ENCODE results near the gene TOMM6.
"Not testable (repeated sequence)": the region's sequence is repeated elsewhere in the genome, so short reads cannot be mapped to it uniquely, and the experiment has no call there.

Gene TOMM6

DNA sequence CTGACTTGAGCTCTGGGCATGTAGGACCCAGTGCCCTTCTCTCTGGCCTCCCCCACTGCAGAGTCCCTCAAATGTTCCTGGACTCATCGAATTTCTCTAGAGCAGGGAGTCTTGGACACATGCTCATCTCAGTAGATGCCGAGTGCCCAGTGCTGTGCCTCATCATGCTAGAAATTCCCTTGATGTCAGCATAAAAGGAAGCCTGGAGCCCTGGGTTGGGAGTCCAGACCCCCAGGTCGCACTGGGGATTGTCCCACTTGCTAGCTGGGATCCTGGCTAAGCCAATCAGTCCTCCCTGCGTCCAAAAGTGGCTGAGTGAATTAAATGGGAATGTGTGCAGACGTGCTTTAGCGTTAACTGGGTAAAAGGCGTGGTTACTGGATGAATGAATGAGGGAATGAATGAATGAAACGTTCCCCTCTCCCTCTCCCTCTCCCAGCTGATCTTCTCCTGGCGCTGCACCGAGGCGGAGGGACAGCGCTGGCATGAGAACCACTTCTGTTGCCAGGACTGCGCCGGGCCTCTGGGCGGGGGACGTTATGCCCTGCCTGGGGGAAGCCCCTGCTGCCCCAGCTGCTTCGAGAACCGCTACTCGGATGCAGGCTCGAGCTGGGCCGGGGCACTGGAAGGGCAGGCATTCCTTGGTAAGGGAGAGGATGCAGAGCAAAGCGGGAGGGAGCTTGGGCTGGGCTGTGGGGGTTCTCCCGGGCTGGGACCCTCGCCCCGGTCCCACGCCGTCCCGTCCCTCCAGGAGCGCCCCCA, 1.6 kb upstream of the TOMM6 start:
- DNase-seq = peak; percentile 64

DNA sequence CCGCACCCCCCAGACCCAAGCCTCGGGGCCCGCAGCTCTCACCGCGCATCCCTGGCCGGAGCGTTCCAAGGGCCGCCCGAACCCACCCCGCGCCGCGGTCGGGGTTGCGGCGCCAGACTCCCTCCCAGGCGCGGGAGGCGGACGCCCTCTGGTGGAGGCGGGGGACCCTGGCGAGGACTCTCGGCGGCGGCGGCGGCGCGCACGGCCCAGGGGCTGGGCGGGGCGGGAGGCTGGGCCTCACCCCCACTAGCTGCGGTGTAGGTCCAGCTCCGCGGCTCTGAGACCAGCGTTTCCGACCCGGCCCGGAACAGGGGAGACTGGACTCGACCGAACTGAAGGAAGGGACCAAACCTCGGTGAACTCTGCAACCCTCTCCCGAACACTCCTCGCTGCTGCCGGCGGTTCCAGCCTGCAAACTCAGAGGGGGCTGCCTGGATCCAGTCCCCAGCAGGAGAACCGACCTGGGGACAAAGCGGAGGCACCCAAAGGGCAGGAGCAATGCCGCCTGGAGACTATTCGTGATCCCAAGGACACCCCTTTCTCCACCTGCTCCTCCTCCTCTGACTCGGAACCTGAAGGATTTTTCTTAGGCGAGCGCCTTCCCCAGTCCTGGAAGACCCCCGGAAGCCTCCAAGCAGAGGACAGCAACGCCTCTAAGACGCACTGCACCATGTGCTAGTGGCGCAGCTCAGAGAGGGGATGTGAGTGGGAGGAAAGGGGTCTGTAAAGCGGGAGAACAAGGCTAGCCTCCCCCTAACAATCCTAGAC, 859 bp upstream of the TOMM6 start:
- DNase-seq = peak; percentile 92

DNA sequence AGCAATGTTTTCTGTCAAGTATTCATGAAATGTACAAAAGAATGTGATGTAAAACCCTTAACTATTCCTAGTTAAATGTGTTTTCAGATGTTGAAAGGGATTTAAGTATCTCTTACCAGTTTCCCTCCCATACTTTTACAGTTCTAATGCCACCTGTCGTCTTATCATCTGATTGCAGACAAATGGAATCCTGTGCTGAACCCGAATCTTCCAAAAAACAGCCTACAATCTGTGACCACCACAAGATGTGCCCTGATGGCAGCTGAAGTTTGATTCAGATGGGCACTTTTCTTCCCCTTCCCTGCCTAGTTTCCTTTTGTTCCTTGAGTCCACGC, 1.9 kb downstream of the TOMM6 start:
- DNase-seq = no peak

DNA sequence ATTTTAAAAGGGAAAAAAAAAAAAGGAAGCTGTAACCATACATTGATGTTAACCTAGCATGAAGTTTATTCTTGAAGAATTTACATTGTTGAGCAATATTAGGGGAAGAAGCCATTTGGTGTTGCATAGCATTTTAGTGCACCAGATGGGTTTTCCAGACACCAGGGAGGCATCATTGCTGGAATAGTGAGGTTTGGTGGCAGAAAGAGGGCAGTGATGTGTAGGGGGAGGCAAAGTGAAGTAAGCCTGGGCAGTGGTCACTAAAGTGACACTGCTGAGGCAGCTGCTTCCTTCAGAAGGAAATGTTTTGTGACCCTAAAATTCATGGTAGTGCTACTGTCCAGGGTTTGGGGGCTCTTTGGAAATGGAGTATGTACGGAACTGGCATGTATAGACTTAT, 2.6 kb downstream of the TOMM6 start:
- no peak for DNase-seq

DNA sequence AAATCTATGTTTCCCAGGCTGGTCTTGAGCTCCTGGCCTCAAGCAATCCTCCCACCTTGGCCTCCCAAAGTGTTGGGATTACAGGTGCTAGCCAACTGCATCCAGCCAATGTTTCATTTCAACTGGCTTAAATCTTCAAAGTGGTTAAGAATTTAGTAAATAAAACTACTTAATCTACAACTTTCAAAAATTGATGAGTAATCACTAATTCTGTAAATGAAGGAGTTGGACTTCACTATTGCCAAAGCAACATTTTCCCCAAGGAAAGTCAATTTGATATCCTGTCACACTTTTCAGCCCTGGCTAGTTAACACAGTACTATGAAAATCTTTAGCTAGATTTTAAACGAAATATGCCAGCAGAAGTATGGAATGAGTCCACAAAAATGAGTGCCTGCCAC, 3.8 kb downstream of the TOMM6 start:
- DNase-seq = no peak

DNA sequence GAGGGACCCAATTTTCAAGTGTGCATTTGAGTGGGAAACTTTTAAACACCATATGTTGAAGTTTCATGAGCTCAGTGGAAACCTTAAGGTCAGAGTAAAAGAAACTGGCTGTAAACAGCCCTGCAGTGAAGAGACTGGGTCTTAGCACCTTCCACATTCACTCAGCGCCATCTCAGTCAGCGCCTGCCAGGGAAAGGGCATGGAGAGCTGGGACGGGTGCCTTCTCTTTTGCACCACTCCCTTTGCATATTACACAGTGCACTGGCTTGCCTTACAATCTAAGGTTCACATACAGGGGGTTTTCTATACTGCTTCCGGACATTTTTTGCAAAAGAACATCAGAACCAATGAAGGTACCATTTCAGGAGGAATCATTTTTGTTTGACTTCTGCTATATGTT, 4.5 kb downstream of the TOMM6 start:
- no peak for DNase-seq

DNA sequence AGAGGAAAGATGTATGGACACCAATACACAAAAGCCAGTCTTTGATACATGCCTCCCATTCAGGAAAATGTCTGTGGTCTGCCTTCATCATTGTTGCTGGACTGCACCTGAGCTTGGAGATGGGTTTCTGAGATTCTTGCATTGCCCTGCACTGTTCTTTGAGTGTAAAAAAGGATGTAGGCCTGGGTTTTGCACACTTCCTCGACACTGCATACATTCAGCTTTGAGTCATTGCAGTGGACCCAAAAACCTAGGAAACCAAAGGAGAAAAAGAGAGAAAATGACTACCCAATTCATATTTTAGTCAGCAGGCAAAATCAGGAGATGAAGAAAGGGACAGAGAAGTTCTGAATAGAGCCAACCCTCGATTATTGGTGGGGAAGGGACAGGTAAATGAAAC, 9.0 kb downstream of the TOMM6 start:
- DNase-seq = no peak

DNA sequence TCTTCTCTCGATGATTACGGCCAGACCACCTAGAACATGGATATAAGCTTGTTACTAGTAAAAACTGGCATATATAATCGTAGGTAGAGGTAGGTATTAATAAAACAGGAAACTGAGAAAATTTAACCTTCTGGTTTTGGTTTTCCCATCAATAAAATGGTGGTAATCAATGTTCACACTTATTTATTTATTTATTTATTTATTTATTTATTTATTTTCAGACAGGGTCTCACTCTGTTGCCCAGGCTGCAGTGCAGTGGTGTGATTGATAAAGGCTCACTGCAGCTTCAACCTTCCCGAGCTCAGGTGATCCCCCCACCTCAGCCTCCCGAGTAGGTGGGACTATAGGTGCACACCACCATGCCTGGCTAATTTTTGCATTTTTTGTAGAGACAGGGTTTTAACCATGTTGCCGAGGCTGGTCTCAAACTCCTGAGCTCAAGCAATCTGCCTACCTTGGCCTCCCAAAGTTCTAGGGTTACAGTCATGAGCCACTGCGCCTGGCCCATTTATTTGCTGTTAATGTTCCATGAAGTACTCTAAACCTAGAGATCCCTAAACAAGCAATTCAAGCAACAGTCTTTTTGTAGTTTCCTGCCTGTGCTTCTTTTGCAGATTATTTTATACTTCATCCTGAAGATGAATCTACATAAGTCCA, 11.5 kb downstream of the TOMM6 start:
- DNase-seq = no peak

DNA sequence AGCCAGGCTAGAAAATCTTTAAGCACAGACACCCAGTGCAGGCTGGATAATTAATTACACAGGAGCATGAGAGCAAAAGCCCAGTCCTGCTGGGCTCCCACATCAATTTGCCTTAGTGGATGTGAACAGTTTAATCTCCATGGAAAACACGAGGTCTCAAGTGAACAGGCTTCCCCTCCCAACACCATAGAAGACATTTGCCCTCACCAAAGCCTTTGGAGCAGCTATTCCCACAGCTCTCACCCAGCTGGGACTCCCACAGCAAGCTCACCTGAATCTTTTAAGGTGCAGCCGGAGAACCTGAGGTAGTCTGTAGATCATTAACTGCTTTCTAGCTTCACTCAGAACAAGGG, 12.0 kb downstream of the TOMM6 start:
- DNase-seq = no peak

DNA sequence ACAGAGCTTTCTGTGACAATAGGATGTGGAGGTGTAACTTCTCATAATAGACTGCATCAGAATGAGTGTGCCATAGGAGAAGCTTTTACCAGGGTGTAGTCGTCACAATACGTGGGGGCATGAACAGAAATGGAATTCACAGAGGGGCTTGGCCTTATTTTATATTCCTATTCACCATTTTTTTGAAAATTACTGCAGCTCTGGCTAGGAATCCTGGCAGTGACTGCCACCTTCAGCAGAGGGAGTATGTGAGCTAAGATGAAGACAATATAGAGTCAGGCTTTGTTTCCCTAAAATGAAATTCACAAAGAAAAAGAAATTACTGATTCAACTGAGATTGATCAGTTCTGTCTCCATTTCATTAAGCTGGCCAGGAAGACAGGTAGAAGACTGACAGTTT, 13.9 kb downstream of the TOMM6 start:
- DNase-seq = no peak

DNA sequence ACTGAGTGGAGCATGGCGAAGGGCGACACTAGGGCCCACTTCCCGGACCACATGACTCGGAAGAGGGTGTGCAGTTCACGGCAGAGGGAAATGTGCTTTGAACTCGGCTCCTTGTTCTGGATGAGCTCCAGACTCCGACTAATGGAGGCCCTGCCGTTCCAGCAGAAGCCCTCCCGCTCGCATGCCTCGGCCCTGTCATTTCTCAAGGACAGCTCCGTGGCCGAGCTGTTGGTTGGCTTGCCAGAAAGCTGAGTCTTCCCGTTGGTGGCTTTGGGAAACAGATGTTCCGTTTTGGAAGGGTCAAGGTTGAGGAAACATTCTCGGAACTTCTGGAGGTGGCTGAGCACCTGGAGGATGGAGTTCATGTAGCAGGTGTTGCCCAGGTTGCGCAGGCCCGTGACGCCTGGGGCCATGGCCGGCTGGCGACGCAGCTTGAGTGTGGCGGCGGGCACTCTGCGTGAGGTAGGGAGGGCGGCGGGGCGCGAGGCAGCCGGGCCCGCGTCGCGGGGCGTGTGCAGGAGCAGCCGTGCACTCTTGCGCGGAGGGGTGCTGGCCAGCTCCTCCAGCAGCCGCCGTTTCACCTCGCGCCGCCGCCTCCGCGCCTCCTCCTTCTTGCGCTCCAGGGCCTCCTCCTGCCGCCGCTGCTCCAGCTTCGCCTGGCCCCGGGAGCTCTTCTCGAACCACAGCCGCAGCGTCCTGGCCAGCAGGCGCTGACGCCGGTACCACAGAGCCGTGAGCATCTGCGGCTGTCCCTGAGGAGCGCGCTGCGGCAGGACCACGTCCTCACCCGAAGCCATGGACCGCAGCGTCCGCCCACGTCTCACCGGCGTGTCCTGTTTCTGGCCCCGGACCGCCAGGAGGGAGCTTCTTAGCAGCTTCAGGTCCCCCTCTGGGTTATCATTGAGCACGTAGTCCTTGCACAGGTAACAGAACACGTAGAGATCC, 18.6 kb downstream of the TOMM6 start:
- no peak for DNase-seq

DNA sequence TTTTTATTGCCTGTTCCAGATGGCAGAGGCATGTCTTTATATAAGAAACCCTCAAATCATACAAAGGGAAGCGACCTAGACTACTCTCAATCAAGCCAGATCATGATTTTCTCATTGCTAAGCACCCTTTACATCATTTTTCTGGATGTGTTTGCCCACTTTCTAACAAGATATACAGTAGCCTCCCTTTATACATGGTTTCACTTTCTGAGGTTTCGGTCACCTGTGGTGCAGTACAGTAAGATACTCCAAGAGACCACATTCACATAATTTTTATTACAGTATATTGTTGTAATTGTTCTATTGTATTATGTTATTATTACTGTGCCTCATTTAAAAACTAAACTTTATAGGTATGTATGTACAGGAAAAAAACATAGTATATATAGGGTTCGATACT, 23.6 kb downstream of the TOMM6 start:
- DNase-seq = no peak

DNA sequence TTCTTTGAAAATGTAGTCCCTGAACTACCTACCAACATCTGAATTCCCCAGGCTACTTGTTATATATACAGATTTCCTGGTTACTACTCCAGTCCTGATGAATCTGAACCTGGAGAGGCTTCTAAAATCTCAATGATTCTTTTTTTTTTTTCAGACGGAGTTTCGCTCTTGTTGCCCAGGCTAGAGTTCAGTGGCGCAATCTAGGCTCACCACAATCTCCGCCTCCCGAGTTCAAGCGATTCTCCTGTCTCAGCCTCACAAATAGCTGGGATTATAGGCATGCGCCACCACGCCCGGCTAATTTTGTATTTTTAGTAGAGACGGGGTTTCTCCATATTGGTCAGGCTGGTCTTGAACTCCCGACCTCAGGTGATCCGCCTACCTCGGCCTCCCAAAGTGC, 24.5 kb downstream of the TOMM6 start:
- not testable (repeated sequence) for DNase-seq

DNA sequence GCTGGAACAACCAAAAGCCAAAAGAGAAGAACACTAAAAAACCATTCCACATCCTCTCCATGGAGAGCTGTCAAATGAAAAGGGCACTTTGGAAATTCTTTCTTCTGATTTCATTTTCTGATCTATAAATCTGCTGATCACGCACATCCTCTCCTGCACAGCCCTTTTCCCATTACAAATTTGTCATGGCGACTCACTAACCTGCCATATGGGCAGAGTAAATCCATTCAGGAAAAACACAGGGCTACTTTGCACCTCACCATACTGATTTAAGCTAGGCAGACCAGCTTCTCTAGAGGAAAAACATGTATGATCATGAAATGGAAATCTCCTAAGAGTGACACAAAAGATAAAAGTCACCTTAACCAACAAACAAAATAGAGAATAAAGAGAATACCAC, 26.0 kb downstream of the TOMM6 start:
- DNase-seq = no peak

DNA sequence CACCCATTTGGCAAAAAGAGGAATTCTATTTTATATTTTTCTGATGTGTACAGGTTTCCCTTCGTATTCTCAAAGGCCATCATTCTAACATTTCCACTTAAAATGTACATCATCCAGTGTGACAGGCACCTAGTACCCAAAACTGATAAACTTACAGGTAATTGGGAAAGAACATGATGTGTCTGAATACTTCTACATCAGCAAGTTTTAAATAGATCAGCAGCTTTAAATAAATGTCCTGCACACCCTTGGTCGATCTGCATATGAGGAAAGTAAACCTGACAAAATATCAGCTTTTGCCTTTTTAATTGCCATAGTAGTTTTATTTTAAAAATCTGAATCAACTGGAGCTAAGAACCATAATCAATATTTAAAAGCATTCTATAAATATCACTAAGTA, 26.5 kb downstream of the TOMM6 start:
- DNase-seq = no peak

DNA sequence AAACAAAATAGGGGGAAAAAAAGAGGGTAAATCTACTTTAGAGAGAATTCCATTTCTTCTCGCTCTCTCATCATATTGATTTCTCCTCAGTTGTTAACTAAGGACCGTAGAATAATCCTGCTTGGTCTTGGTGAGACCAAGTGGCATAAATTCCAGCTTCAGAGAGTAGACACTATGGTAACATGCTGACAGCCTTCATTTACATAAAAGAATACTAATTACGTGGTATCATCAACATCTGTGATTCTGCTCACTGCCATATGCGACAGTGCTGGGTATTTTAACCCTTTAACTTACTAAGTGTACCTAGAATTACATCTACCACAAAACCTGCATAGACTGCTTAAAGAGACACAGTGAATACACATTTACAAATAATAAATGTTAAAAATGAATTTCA, 27.1 kb downstream of the TOMM6 start:
- no peak for DNase-seq

DNA sequence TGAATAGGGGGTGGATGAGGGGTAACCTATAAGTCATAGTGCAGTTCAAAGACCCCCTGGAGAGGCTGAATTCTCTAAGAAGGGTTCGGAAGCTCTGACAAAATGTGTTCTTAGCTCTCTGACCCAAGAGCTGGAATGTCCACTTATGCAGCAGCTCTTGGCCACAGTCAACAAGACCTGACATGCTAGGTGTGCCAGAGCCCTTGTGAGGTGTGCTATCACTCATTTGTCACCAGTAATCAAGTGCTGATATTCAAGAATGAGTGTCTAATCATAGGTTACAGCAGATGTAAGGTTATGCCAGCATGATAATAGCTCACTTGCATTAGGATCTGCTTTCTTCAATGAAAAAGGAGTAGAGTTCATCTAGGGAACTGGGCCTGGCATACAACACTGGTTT, 28.1 kb downstream of the TOMM6 start:
- DNase-seq = no peak

DNA sequence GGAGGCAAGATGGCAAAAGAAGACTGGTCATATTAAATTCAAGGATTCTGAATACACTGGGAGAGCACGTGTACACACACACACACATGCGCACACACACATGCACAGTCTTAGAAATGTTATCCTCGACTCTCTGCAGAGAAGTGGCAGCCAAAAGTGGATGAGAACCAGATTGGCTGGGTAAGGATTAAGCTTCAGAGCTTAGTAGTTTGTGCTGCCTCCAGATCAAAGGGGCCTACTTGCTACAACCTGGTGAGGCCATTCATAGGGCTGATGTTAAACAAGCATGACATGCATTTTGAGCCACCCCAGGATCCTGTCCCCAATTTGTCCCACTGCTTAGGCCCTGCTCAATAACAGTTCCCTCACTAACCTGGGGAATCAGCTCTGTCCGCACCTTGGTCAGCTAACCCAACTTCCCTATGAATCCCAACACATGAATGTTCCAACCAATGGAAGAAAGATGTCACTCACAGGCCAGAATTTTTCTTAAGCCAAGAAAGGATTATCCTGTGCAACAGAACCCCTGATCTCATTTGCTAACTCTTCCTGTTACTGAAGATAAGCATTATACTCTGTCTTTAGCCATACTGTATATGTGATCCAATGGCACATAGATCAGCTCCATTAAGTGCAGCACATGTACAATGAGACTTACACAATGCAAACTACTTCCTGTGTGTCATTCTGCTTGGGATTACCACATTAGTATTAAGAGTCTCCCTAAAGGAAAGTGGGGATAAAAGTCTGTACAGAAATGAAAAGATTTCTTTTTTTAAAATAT, 31.0 kb downstream of the TOMM6 start:
- no peak for DNase-seq

DNA sequence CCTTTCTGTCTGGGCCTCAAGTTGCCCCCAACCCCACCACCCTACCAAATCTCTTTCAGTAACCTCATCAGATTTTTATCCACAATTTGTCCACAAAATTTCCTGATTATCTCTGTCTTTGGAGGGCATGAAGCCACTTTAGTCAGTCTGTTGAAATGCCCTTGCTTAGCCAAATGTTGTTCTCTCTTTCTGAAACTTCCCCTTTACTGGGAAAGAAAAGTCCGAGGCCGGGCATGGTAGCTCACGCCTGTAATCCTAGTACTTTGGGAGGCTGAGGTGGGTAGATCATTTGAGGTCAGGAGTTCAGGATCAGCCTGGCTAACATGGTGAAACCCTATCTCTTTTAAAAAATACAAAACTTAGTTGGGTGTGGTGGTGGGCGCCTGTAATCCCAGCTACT, 33.8 kb downstream of the TOMM6 start:
- no peak for DNase-seq

DNA sequence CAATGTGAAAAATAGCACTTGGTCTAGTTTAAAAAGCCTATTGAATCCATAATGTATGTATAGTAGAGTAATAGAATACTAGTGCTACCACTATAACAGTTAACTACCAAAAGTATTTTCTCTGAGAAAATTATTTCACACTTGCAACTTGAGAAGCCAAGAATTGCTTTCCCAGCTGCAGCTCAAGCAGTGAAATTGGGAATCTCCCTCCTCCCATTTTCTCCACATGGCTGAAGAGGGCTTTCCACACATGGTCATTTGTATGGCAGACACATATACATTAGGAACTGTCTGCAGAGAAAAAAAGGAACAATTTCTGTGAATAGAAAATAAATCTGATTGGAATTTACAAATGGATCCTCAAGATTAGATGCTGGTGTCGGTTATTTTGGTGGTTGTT, 34.5 kb downstream of the TOMM6 start:
- DNase-seq = no peak

DNA sequence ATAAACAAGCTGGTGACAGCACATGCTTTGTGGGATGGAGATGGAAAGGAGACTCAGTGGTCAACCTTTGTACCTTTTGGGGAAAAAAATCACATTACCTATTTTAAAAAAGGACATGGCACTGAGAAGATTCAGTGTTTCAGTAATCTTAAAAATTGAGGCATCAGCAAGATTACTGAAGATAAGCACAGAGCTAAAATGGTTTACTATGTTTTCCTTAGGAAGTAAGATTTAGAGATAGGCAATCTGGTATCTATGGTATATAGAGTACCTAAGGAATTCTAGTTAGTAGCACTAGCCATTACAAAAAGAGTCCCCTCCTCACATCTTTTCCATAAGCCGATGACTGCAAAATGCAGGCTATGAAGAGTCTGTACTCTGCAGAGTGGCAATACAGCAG, 35.7 kb downstream of the TOMM6 start:
- no peak for DNase-seq
